NCI-H460 (cell line): ENCODE measurements around the gene ARNT2. TPM values are rescaled to one million over a fixed set of nuclear protein-coding genes. Genes with fewer than 3 reads are reported as not detected.

ENCODE experiments used
- DNase-seq: peaks from one replicate; pipeline ENCODE4 v3.0.0-alpha.2; 2016; ENCODE audit warnings: low read depth; ENCODE audit errors: extremely low read depth
- total RNA-seq: library from RNA; depleted of rRNA; stranded (reverse); fragments of >200 nt; shearing (Covaris generic); gene quantifications from 2 replicates; pipeline ENCODE4 v1.2.3, GENCODE V29; 2014

The ARNT2 gene
- total RNA-seq, 1 experiment from 2014 or later, result 1.0 TPM

DNA sequence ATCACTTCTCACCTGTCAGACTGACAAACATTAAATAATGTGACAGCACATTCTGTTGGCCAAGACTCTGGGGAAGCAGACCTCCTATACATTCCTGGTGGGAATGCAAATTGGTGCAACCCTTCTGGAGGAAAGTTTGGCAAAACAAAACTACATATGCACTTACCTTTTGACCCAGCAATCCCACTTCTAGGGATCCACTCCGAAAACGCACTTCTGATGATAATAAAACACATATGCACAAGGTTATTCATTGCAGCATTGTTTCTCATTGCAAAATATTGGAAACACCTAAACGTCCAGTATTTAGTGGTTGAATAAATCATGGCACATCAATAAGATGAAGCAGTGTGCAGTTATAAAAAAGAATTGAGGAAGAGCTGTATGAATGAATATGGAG lies 145.5 kb downstream of the ARNT2 start:
- no peak for DNase-seq

DNA sequence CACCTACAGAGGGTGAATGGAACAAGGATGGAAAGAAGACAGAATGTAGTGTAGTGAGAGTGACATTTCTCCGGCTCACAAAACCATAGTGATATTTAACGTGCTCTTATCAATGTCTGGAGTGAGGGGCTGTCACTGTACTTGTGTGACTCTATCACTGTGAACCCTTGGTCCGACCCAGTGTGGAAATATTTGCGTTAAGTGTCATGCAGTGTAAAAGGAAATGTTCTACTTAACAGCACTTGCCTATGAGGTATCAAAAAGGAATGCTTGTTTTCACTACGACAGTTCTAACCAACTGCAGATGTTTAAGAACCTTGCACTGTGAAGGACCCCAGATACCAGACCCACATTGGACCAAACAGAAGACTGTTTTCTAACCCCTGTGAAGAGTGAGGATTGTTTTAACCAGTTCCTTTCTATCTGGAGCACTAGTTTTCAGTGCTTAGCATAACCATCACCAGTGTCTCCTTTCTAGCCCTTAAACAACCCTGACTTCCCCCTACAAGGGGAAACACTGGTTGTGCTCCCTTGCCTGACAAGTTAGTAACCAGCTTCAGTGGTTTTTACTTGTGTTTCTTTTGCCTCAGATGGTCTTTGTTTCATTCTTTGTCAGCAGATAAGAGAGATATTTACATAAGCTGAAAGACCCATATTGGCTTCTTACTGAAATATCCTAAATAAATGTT lies 146.2 kb downstream of the ARNT2 start:
- no peak for DNase-seq

DNA sequence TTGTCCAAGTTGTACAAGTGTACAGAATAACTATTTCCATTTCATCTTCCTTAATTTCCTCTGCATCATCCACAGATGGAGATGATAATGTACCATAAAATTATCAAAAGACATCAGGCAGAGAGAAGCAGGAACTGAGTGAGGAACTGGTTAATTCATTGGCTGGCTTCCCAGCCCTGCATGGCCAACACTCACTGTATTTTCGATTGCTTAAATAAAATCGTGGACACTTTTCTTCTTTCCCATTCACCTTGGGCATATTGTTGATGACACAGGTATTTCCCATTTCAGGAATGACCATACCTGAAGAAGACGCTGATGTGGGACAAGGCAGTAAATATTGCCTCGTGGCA lies 146.7 kb downstream of the ARNT2 start:
- no peak for DNase-seq

DNA sequence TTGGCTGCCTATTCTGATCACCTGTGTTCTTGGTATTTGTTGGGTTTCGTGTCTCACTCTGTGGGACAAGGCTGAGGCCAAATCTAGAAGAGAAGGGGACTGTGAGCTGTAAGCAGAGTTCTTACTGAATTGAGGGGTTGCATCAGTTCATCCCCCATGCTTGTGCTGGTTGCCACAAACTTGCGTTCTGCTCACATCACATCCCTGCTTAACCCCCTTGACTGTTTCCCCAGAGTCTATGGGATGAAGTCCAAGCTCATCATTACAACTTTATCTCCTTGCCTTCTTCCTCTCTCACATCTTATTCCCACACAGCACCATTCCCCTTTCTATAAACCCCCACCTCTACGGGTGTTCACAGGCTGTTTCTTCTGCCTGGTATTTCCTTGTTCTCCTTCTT lies 147.2 kb downstream of the ARNT2 start:
- no peak for DNase-seq

DNA sequence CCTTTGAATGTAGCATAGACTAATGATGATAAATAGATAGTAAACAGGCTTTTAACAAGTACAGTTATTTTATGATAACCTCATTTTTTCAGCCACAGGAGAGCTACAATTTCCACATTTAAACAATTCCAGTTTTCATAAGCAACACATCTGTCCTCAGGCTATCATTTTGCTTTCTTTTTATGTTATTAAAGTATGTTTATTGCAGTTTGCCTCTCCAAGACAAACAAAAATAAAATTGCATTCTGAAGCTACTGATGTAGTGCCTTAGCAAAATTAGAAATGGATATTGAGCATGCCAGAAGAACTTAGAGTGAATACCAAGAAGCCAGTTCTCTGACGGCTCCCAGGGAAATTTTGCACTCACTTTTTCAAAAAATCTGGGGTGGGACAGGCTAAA lies 150.4 kb downstream of the ARNT2 start:
- DNase-seq, result no peak

DNA sequence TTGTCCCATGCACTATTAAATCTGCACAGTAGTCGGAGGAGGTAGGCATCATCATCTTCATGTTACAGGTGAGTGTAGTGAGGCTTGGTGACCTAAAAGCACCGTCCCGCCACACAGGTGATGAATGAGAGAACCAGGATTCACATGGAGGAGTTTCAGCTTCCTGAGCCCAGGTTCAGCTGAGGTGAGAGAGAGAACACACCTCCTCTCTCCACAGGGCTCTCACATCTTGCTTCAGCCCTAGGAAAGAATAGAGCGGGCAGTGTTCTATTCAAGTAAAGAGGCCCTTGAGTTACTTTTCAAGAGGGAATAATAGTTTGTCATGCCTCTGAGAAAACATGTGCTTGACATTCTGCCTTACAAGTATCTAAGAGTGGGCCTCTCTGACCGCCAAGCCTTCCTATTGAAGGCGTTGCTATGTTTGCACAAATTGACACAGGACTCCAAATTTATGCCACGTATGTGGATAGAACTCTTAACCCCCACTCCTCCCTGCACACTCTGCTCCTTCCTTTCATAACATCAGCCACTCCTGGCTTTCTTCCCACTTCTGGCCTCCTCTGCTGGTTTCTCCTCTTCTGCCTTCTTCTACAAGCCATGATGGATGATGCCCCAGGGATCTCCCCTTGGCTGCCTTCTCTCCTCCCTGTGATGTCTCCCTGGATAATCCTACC lies 152.6 kb downstream of the ARNT2 start:
- no peak for DNase-seq

DNA sequence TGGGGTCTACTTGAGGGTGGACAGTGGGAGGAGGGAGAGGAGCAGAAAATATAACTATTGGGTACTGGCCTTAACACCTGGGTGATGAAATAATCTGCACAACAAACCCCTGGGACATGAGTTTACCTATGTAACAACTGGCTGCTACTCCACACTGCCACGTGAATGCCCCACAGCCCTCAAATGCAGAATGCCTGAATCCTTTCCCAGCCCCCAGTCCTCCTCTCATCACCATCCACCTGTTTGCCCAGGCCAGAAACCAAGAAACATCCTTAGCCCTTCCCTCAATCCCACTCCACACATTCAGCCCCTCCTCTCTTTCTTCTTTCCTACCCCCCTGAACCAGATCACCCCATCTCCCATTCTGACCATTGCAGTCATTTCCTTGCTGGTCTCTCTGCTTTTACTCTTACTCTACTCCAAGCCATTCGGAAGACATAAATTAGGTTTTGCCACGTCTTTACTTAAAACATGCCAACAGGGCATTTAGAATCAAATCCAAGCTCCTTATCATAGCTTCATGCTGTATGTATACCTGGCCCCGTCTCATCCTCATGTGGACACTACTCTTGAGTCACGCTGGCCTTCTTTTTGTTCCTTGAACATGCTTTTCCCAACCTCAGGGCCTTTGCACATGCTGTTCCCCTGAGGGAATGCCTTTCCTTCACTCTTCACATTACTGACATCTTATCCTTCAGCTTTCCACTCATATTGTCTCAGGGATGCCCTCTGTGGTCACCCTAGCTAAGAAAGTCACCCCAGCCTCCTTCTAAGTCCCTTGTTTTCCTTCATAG lies 153.5 kb downstream of the ARNT2 start:
- DNase-seq, result no peak

DNA sequence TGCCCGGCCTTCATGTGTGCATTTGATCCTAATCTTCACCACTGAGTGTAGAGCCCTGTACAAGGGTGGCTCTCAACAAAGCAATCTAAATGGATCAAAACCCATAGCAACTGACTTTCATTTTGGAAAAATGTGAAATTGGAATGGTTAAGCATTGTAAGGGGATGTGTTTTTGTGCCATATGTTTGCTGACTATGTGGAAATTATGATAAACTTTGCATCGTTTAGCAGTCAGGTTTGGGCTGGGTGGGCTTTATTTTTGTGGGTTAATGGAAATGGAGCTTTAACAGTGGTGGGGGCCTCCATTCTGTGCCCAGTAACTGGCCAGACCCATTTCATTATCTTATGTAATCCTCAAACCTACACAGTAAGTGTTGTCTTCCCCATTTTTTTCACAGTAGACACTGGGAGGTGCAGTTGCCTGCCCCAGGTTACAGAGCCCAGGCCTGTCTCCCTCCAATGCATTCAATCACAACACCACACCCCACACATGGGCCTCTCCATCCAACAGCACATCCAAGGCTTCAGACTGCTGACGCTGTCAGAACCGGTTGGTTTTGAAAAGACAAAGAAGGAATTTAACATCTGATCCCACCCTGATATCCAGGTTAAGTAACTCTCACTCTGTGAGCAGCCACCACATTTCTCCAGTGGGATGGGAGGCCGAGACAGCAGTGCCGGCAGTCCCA lies 154.6 kb downstream of the ARNT2 start:
- no peak for DNase-seq

DNA sequence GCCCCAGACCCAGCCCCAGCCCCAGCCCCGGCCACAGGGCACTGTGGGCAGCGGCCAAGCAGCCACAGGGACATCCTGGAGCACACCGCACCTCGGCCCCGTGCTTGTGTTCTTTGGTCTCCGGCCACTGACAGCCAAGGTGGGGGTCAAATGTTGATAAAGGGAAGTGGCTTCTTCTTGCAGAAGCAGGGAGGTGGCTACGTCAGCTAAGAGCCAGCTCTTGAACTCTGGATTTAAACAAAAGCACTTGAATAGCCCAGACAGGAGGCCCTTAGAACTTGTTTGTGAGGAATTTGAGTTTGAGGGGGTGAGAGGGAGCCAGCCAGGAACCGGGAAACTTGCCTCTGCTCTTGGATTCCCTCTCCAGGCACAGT lies 155.1 kb downstream of the ARNT2 start:
- DNase-seq, result no peak

DNA sequence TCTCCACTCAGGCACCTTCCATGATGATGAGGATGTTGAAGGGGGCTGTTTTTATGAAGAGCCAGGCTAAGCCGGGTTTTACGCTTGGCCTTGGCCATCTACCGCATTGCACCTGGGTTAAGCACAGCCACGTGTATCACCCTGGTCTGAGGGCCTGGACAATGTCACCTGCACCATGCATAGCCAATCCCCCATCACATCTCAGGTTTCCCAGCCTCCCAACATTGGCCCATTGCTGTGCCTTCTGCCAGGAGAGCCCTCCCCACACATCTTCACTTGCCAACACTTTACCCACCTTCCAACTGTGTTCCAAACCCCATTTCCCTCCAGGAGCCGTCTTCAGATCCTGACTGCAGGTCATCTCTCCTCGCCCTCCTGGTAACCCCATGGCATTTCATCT lies 155.6 kb downstream of the ARNT2 start:
- no peak for DNase-seq

DNA sequence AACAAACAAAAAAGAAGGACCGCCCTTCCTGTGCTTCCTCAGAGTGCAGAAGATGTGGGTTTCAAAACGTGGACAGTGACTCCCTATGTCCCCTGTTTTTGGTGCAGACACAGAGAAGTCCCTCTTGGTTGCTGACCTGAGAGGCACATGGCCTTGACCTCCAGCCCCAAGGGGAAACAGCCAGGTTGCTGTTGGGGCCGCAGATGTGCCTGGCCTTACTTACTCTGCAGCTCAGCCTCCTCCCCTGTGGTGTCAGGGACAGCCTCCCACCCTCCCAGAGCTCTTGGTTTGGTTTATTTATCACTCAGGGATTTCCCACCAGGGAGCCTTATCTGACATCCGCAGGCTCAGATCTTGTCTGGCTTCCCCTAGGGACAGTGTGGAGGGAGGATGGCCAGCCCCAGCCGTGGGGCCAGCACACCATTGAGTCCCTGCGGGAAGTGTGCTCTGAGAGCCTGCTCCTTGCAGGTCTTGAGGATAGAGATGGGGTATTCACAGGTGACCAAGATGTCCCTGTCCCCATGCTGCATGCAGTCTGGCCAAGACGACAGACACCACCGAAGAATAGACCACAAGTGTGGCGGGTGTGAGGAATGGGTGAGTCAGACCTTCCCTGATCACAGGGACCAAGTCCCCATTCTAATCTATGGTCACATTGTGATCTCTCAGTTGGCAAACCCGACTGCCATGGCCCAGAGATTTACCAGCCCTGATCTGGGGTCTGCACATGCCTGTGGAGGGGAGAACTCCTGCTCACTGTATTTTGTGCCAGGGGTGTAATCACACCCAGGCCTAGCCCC lies 156.6 kb downstream of the ARNT2 start:
- DNase-seq, result no peak

DNA sequence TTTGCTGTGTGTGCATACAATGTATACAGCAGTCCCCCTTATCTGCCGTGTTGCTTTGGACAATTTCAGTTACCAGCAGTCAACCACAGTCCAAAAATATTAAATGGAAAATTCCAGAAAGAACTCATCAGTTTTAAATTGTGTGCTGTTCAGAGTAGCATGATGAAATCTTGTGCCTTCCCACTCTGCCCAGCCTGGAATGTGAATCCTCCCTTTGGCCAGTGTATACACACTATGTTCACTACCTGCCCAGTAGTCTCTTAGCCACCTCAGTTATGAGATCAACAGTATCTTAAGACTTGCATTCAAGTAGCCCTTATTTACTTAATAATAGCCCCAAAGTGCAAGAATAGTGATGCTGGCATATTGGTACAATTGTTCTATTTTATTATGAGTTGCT lies 157.3 kb downstream of the ARNT2 start:
- no peak for DNase-seq

DNA sequence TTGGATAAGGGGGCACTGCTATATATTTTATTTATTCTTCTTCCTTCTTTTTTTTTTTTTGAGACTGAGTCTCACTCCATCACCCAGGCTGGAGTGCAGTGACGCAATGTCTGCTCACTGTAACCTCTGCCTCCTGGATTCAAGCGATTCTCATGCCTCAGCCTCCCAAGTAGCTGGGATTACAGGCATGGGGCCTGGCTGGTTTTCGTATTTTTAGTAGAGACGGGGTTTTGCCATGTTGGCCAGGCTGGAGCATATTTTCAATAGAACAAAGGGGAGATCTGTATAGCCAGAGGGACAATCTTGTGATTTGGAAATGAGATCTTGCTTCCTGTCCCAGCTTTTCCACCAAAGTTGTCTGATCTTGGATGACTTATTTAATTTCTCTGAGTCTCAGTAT lies 157.9 kb downstream of the ARNT2 start:
- DNase-seq, result no peak

DNA sequence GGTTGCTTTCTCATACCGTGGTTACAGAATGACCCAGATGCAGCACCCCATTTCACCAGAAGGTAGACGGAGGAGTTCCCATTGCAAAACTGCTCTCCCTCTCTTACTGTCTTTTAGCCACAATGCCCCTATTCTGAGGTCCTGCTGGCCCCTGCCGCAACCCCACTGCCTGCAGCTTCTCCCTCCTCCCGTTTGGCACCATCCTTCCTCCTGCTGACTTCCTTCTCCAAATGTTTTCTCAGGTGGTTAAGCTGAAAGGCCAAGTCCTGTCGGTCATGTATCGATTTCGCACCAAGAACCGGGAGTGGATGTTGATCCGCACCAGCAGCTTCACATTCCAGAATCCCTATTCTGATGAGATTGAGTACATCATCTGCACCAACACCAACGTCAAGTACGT lies 158.7 kb downstream of the ARNT2 start:
- DNase-seq, result no peak

DNA sequence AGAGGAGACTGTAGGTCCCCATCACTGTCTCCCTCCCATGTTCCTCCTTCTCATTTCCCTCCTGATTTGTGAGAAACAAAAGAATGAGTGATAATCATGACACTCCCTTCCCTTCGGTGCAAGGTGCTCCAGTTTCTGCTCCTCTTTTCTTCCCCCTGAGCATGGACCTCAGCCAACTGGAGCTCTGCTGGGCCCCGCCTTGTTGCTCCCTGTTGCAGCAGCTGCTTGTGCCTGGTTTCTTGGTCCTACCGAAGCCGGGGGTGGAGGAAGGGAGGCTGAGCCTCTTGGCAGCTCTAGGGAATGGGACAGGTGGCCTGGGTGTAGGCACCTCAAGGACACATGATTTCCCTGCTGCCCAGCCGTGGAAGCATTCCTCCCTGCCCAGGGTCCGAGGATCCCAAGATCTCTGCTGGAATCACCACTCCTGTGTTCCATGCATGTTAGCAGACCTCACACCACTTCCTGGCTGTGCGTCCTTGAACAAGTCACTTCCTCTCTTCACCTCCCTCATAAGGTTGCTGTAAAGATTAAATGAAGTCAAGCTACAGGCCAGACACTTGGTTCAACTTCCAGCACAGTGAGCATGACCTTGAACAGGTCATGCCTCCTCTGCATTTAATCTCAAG lies 159.3 kb downstream of the ARNT2 start:
- DNase-seq, result no peak

DNA sequence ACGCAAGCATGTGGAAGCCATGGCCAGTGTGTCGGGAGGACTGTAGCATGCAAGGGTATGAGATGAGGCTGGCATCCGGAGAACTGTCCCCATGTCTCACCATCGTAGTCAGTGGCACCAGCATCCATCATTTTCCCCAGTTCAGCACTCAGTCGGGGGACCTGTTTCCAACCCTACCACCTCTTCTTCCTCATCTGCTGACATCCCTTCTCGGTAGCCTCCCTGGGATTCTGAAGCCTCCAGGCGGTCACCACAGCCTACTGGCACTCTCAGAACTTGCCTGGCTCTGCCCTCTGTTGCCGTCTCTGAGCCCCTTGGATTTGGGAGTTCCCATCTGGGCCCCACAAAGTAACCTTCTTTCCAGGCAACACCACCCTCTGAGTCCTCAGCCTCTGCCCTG lies 159.9 kb downstream of the ARNT2 start:
- no peak for DNase-seq

DNA sequence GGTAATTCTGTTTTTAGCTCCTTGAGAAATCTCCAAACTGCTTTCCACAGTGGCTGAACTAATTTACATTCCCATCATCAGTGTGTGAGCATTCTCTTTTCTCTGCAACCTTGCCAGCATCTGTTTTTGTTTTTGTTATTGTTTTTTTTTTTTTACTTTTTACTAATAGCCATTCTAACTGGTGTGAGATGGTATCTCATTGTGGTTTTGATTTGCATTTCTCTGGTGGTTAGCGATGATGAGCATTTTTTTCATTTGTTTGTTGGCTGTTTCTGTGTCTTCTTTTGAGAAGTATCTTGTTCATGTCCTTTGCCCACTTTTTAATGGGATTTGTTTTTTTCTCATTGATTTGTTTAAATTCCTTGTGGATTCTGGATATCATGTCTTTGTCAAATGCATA lies 161.2 kb downstream of the ARNT2 start:
- DNase-seq, result no peak

DNA sequence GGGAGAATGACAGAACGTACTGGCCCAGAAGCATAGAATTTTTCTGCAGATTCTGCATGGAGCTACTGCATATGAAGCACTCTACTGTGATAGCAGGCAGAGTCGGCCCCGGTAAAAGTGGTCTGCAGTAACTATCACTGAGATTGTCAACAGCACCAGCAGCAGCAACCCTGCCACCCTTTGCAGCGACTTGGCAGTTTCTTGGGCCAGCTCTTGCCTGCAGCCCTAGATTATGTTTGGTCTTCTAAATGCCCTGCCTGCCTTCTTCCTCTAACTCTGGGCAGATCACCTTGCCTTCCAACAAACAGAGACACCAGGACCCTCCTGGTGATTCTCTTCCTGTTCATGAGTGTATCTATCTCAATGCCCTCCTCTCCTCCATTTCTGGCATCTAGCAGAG lies 161.8 kb downstream of the ARNT2 start:
- DNase-seq, result no peak

DNA sequence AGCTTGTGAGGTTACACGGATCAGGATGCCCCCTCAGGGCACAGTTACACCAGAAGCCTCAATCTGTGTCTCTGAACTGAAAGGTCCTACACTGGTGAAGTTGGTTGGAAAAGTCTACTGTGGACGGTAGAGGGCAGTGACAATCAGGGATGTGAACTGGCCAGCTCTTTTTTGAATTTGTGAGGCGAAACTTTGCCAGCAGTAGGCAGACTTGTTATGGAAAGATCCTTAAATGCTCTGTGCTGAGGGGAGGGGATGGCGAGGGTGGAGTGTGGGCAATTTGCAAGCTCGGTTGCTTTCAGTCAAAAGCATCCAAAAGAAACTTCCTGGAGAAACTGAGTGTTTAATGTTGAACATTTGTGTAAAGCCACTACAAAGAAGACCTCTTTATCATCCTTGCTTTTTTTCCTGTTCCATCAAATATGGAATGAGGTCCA lies 163.6 kb downstream of the ARNT2 start:
- peak; percentile 52 for DNase-seq

DNA sequence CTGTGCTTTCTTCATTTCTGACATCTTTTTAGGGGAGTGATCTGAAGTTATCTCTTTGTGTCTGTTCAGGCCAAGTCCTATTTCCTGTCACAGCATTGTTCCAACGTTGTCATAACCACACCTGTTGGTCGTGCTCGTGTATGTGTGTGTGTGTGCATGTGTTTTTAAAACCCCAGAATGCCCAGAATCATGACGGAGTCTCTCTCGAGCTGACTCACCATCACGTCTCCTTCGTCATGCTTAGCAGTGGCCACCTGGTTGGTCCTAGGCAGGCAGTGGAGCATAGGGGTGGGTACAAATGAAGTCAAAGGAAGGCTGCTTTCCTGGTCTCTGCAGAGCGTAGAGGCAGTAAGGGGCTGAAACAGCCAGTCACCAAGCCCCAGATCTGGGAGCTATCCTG lies 164.1 kb downstream of the ARNT2 start:
- DNase-seq, result no peak
